ENCODE data around the gene L3MBTL4.

DNA sequence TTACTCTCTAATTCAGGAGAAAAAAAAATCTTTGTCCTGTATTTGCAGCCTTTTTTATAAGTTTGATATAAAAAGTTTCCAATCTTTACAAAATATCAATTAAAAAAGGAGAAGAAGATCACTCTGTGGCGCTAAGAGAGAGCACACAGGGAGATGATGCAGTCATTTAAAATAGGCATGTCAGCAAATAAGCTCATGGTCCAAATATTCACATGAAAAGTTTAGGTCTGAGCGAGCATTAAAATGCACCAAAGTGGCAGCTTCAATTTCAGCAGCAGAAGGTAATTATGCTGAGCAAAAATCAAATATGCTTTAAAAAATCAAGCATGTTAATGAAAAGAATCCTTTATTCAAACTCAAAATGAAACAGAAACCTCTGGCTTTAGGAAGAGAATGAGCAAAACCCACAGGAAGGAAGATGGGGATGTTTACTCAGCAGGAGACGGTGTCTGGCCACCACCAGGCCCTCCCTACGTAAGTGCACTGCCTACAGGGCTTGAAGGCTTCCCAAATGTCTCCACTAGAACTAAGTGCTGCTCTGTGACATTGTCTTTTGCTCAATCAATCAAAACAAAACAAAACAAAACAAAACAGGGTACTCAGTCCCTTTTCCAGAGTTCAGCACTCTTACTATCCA lies 120.4 kb downstream of the L3MBTL4 start:
- TF ChIP-seq, protein P1, sequence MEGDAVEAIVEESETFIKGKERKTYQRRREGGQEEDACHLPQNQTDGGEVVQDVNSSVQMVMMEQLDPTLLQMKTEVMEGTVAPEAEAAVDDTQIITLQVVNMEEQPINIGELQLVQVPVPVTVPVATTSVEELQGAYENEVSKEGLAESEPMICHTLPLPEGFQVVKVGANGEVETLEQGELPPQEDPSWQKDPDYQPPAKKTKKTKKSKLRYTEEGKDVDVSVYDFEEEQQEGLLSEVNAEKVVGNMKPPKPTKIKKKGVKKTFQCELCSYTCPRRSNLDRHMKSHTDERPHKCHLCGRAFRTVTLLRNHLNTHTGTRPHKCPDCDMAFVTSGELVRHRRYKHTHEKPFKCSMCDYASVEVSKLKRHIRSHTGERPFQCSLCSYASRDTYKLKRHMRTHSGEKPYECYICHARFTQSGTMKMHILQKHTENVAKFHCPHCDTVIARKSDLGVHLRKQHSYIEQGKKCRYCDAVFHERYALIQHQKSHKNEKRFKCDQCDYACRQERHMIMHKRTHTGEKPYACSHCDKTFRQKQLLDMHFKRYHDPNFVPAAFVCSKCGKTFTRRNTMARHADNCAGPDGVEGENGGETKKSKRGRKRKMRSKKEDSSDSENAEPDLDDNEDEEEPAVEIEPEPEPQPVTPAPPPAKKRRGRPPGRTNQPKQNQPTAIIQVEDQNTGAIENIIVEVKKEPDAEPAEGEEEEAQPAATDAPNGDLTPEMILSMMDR (IDR thresholded peaks at IDR 0.05), result no peak
- TF ChIP-seq POLR2A (IDR thresholded peaks at IDR 0.05), result no peak
